GM13976 (cell line): ENCODE measurements around the gene ARPC2.
A peak's percentile ranks its signal among the peaks of the same experiment; 100 is the strongest.

ENCODE experiments used
- DNase-seq: peaks from one replicate; pipeline ENCODE4 v3.0.0; 2012; ENCODE audit warnings: low spot score
- CTCF ChIP-seq: IDR thresholded peaks from 2 replicates; pipeline ENCODE4 v1.5.1; 2012; ENCODE audit warnings: borderline replicate concordance, mild to moderate bottlenecking; ENCODE audit not compliant: insufficient read depth; ENCODE audit errors: extremely low read depth, missing control alignments, control extremely low read depth
- in situ Hi-C: fragments of 300-500 bp; cut with MboI; formaldehyde crosslinking; loops from one replicate; pipeline ENCODE4 v1.12.0; 2022; ENCODE audit warnings: low sequenced_read_pairs, mixed read lengths, inconsistent platforms; ENCODE audit not compliant: unreplicated experiment

ARPC2 gene

GRCh38 chr2:218292048-218293014, 75.3 kb downstream of the ARPC2 start, which contains the start of gene TMBIM1:
Gene TMBIM1 (minus strand): TSS chr2:218292503. CDS start chr2:218282141, 10,362 bp downstream.
- peak; percentile 94 for DNase-seq
- in situ Hi-C loops: no loop called here
- peak; percentile 92 for TF ChIP-seq CTCF

- no peak for TF ChIP-seq CTCF
- in situ Hi-C loops: no loop called here
- DNase-seq: no peak
Measured at GRCh38 chr2:218293715-218294429, 76.9 kb downstream of the ARPC2 start.

GRCh38 chr2:218294430-218295022, 77.5 kb downstream of the ARPC2 start:
- in situ Hi-C loops: no loop called here
- DNase-seq: no peak
- no peak for TF ChIP-seq CTCF

GRCh38 chr2:218295029-218295428, 78.0 kb downstream of the ARPC2 start:
- TF ChIP-seq CTCF: no peak
- in situ Hi-C loops: no loop called here
- no peak for DNase-seq

- DNase-seq: no peak
- TF ChIP-seq CTCF: no peak
- in situ Hi-C loops: no loop called here
Measured at GRCh38 chr2:218296200-218296599, 79.2 kb downstream of the ARPC2 start.

GRCh38 chr2:218296847-218297246, 79.9 kb downstream of the ARPC2 start:
- DNase-seq: no peak
- in situ Hi-C loops: no loop called here
- TF ChIP-seq CTCF: no peak
